ENCODE data around the gene OR2A42.
"Not testable (repeated sequence)": the region's sequence is repeated elsewhere in the genome, so short reads cannot be mapped to it uniquely, and the experiment has no call there.

Gene OR2A42

DNA sequence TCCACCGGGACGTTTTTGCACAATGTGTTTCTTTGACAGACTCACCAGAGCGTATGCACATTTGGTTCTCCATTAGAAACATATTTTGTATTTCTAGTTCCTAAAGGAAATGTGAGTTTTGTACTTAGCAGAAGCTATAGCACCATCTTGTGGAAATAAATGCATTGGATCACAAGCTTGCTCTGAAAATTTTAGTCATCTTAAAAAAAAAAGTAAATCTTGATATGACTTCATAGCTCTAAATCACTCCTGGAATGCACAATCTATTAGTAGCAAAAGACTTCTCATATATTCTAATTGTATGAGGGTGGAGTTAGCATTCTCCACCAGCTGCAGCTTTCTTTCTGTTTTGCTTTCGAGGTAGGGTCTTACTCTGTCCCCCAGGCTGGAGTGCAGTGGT lies 20.3 kb downstream of the OR2A42 start:
- not testable (repeated sequence) for DNase-seq

- not testable (repeated sequence) for DNase-seq
These were observed 20.8 kb downstream of the OR2A42 start for GRCh38 chr7:144218581-144218980.

DNA sequence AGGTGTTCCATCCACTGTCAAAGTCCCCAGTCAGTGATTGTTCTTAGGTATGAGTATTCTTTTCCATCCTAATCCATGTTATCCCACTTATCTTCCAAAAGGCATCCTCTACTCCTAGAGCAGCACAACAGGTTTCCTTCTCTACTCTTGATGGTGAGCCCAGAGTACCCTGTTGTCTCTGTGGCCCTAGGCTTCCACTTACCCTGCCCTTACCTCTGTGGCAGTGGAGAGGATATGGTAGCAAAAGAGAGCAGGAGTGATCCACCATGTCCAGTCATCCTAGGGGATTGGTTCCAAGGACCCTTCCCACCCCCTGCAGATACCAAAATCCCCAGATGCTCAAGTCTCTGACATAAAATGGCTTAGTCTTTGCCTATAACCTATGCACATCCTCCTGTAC lies 22.2 kb downstream of the OR2A42 start:
- DNase-seq, result not testable (repeated sequence)

DNA sequence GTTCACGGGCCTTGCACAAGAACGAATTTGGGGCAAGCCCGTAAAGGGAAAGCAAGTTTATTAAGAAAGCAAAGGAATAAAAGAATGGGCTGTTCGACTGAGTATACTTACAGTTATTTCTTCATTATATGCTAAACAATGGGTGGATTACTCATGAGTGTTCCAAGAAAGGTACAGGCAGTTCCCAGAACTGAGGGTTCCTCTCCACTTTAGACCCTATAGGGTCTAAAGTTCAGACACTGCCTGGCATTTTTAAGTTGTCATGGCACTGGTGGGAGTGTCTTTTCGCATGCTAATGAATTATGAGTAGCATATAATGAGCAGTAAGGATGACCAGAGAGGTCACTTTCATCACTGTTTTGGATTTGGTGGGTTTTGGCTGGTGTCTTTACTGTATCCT lies 34.1 kb downstream of the OR2A42 start:
- DNase-seq, result not testable (repeated sequence)

DNA sequence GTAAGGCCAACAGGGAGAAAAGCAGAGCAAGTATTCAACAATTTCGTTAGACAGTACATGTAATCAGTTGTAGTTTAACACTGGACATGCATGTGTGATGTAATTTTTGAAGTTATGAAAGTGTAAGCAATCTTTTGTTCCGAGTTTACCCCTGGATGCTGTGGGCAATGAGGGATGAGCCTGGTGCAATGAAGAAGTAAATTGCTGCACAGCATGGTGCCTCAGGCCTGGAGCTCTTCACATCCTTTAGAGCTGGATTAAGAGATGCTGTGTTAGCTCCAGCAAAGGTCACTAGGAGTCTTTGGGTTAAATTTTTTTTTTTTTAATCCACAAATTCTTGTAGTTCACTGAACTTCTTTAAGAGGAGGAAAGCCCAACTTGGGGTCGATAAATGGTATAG lies 36.3 kb downstream of the OR2A42 start:
- DNase-seq, result not testable (repeated sequence)

GRCh38 chr7:144201978-144202377 lies 37.4 kb downstream of the OR2A42 start:
- DNase-seq, result not testable (repeated sequence)

DNA sequence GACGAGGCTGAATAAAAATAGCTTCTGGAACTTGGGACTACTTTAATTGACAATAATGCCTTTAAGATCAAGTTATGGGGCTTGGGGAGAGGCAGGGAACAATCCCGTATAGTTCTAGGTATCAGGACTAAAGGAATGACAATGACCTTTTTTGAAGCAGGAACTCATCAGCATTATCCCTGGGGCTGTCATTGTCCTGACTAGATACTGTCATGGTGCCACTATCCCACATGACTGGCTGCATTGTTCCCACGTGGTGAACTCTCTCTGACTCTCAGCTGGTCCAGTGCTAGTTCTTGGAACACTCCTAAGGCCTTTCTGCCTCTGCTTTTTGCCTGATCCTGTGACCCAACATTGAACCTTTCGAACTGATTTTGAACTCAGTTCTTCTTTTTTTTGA lies 40.5 kb downstream of the OR2A42 start:
- not testable (repeated sequence) for DNase-seq

GRCh38 chr7:144195212-144195872 lies 44.1 kb downstream of the OR2A42 start, which contains the start of gene ARHGEF35:
TSS of gene ARHGEF35 (minus strand) at chr7:144195833. CDS start at chr7:144188383, 7,450 bp downstream.
- not testable (repeated sequence) for DNase-seq

DNA sequence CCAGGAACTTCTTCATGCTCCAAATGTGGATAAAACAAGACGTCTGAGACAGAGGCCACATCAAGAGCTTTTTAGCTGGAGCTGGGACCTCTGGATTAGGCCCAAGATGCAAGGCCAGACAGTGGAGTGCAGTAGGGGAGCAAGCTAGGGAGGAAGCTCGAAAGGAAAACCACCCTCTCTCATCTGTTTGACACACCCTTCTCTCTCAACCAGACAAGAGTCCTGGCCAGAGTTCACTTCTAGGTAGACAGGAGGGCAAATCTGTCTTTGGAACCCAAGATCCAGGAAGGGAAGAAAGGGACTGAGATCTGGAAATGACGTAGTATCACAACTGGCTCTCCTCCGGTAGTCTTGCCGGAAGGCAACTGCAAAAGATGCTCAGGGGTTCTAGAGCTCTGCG lies 45.0 kb downstream of the OR2A42 start:
- not testable (repeated sequence) for DNase-seq

DNA sequence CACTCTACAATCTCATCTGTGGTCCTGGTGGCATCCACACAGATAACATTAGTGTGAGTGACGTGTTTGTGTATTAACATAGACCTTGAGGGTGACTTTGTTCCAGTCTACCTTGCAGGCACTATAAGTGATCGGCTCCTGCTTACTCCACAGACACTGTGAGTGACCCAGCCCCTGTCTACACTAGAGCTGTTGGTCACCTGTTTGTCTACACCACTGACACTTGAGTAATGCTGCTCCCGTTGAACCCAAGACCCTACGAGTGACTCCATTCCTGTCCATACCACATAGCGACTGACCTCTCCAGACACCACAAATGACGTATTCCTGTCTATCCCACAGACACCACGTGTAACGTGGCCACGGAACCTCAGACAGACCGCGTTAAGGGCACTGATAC lies 45.6 kb downstream of the OR2A42 start:
- DNase-seq, result not testable (repeated sequence)

- not testable (repeated sequence) for DNase-seq
These were observed 50.7 kb downstream of the OR2A42 start for GRCh38 chr7:144188578-144189171.

GRCh38 chr7:144187848-144188247 lies 51.6 kb downstream of the OR2A42 start:
- DNase-seq, result not testable (repeated sequence)

DNA sequence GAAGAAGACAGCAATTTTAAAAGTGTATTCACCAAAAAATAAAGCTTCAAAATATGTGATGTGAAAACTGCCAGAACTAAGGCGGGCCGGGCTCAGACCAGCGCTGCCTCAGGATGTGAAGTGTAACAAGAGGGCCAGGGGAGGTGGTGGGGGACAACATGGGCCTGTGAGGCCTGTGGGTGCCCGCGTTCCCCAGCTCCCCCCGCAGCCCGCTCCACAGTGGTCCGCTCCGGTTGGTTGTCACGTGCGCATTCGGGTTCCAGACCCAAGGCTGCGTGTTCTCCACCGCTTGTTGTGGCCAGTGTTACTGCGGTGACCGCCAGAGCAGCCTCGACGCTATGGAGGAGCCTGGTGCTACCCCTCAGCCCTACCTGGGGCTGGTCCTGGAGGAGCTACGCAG lies 56.2 kb downstream of the OR2A42 start, which contains the start of gene CTAGE4:
TSS of gene CTAGE4 (plus strand) at position 301 of the 400 bp plus-strand sequence. CDS start at position 339, 38 bp downstream.
- DNase-seq, result not testable (repeated sequence)

DNA sequence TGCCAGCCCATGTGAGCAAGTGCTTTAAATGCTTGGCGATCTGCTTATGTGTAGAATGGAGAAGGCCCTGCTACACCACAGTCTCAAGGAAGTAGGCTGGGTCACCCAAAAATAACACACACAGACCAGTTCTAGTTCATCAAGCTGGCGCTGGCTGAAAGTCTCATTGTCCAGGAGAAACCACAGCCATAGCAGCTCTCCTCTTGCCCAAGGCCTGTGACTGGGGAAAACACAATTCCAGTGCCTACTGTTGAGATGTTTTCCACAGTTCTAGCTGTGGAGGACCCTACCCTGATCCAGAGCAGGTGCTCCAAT lies 60.3 kb downstream of the OR2A42 start:
- not testable (repeated sequence) for DNase-seq

GRCh38 chr7:144178380-144179164 lies 60.8 kb downstream of the OR2A42 start:
- DNase-seq, result peak in 1 of 2 experiments; percentile 12

Data from activated CD4-positive, alpha-beta T cell treated with anti-CD3 and anti-CD28 coated beads, Interleukin-2, amount 50 U/mL, for 4 hours (primary cell).